Naive thymus-derived CD4-positive, alpha-beta T cell (primary cell): ENCODE data around the gene RHOXF2. TPM values are rescaled to one million over a fixed set of nuclear protein-coding genes. Genes with fewer than 3 reads are reported as not detected.
"Not testable (repeated sequence)": the region's sequence is repeated elsewhere in the genome, so short reads cannot be mapped to it uniquely, and the experiment has no call there.

Experiments used
- ATAC-seq: fragments of 150-1000 bp; cut with Tn5 transposase; 2 replicates; pipeline ENCODE4 v1.10.0; 2021; ENCODE audit warnings: mild to moderate bottlenecking, moderate library complexity
- CTCF ChIA-PET: fragments of 350-600 bp; sonication (Branson Sonifier 250); formaldehyde crosslinking; loops from one replicate; lab custom pipeline; 2021; ENCODE audit warnings: antibody characterized with exemption; lab: Charles Lee
- POLR2A ChIA-PET: fragments of 350-600 bp; sonication (Branson Sonifier 250); formaldehyde crosslinking; loops from one replicate; lab custom pipeline; 2021; ENCODE audit warnings: antibody characterized with exemption, inconsistent platforms; lab: Charles Lee
- DNase-seq, 9 donors: peaks; one replicate each; pipeline versions ENCODE4 v3.0.0 to v3.0.0-alpha.2; 2020 to 2022; ENCODE audit warnings: mixed read lengths in 1 of 9
- H3K27ac ChIP-seq: one replicate; pipeline ENCODE4 v1.7.0; 2013; ENCODE audit warnings: mild to moderate bottlenecking, low read depth, low read length, moderate library complexity
- H3K27me3 ChIP-seq, 2 donors: one replicate each; pipeline ENCODE4 v1.7.0; 2013; ENCODE audit warnings: low read length in 2 of 2, mild to moderate bottlenecking in 2 of 2, moderate library complexity in 2 of 2; ENCODE audit not compliant: control insufficient read depth in 2 of 2, insufficient read depth in 2 of 2
- H3K36me3 ChIP-seq, 3 experiments: 1 replicate in 2 of 3; 2 replicates in 1 of 3; pipeline ENCODE4 v1.7.0; 2013; ENCODE audit warnings: low read length in 3 of 3, mild to moderate bottlenecking in 3 of 3, moderate library complexity in 1 of 3; ENCODE audit not compliant: insufficient read depth in 3 of 3, control insufficient read depth in 2 of 3
- H3K4me1 ChIP-seq, 2 donors: one replicate each; pipeline ENCODE4 v1.7.0; 2013; ENCODE audit warnings: low read length in 2 of 2, mild to moderate bottlenecking in 2 of 2, moderate library complexity in 1 of 2; ENCODE audit not compliant: control insufficient read depth in 2 of 2, insufficient read depth in 2 of 2
- H3K4me3 ChIP-seq: 2 replicates; pipeline ENCODE4 v1.7.0; 2013; ENCODE audit warnings: mild to moderate bottlenecking, low read length
- H3K9me3 ChIP-seq, 3 experiments: 1 replicate in 2 of 3; 2 replicates in 1 of 3; pipeline ENCODE4 v1.7.0; 2013; ENCODE audit warnings: low read length in 3 of 3; ENCODE audit not compliant: control insufficient read depth in 2 of 3
- H3K27ac Mint-ChIP-seq, 9 donors: one replicate each; pipeline ENCODE4 v1.8.0; 2020 to 2022; ENCODE audit warnings: mixed read lengths in 9 of 9, mild to moderate bottlenecking in 8 of 9, moderate library complexity in 5 of 9, inconsistent platforms in 2 of 9
- H3K27me3 Mint-ChIP-seq, 5 donors: one replicate each; pipeline ENCODE4 v1.8.0; 2021 to 2022; ENCODE audit warnings: mixed read lengths in 5 of 5, mild to moderate bottlenecking in 1 of 5
- H3K36me3 Mint-ChIP-seq, 5 donors: one replicate each; pipeline ENCODE4 v1.8.0; 2020 to 2022; ENCODE audit warnings: mixed read lengths in 5 of 5, mild to moderate bottlenecking in 3 of 5, inconsistent platforms in 1 of 5
- H3K4me1 Mint-ChIP-seq, 7 donors: one replicate each; pipeline ENCODE4 v1.8.0; 2020 to 2022; ENCODE audit warnings: mixed read lengths in 7 of 7, mild to moderate bottlenecking in 3 of 7, inconsistent platforms in 1 of 7
- H3K4me3 Mint-ChIP-seq, 10 donors: one replicate each; pipeline ENCODE4 v1.8.0; 2020 to 2022; ENCODE audit warnings: mild to moderate bottlenecking in 10 of 10, mixed read lengths in 10 of 10, moderate library complexity in 6 of 10, inconsistent platforms in 2 of 10
- H3K9me3 Mint-ChIP-seq, 11 donors: one replicate each; pipeline ENCODE4 v1.8.0; 2020 to 2022; ENCODE audit warnings: mixed read lengths in 11 of 11, mild to moderate bottlenecking in 4 of 11, inconsistent platforms in 1 of 11, moderate library complexity in 1 of 11
- intact Hi-C, 2 donors: fragments of 100-400 bp; cut with micrococcal nuclease; formaldehyde crosslinking; loops; one replicate each; pipeline ENCODE4 v1.15.1; 2023
- polyA plus RNA-seq, 2 donors: library from polyadenylated mRNA; unstranded; fragments of 300-500 nt; fragmentation: Illumina TruSeq; gene quantifications; one replicate each; pipeline ENCODE4 v1.2.3, GENCODE V29; 2021
- total RNA-seq, 6 experiments: library from RNA in 5 of 6; stranded (reverse) in 5 of 6; gene quantifications; 1 replicate in 5 of 6; 2 replicates in 1 of 6; pipeline ENCODE4 v1.2.3 and lab custom pipeline; 2021 to 2026

The RHOXF2 gene
- total and polyA plus RNA-seq, 7 experiments from 2014 or later: 0.22 TPM; not detected in 6

- CTCF ChIA-PET, H3K27me3 ChIP-seq, H3K4me3 ChIP-seq, H3K4me1 Mint-ChIP-seq, H3K36me3 Mint-ChIP-seq, POLR2A ChIA-PET, H3K27me3 Mint-ChIP-seq, H3K27ac Mint-ChIP-seq, H3K27ac ChIP-seq, DNase-seq, H3K9me3 Mint-ChIP-seq, intact Hi-C loops, H3K9me3 ChIP-seq, H3K4me1 ChIP-seq, H3K36me3 ChIP-seq, H3K4me3 Mint-ChIP-seq, ATAC-seq: not testable (repeated sequence)
These were observed 35.3 kb downstream of the RHOXF2 start for GRCh38 chrX:120193720-120194119.

GRCh38 chrX:120195786-120196185 is 37.4 kb downstream of the RHOXF2 start:
- H3K36me3 ChIP-seq, H3K4me3 Mint-ChIP-seq, H3K4me1 ChIP-seq, intact Hi-C loops, CTCF ChIA-PET, H3K27ac Mint-ChIP-seq, H3K4me3 ChIP-seq, H3K9me3 Mint-ChIP-seq, H3K9me3 ChIP-seq, H3K36me3 Mint-ChIP-seq, H3K27me3 Mint-ChIP-seq, ATAC-seq, DNase-seq, POLR2A ChIA-PET, H3K27me3 ChIP-seq, H3K27ac ChIP-seq, H3K4me1 Mint-ChIP-seq: not testable (repeated sequence)

- H3K4me1 Mint-ChIP-seq, H3K27me3 Mint-ChIP-seq, intact Hi-C loops, POLR2A ChIA-PET, H3K36me3 ChIP-seq, H3K4me3 ChIP-seq, CTCF ChIA-PET, H3K4me1 ChIP-seq, H3K9me3 Mint-ChIP-seq, H3K4me3 Mint-ChIP-seq, H3K27me3 ChIP-seq, H3K36me3 Mint-ChIP-seq, H3K27ac ChIP-seq, H3K9me3 ChIP-seq, H3K27ac Mint-ChIP-seq, DNase-seq: not testable (repeated sequence)
- ATAC-seq: peak; percentile 41
These were observed 38.3 kb downstream of the RHOXF2 start for GRCh38 chrX:120196626-120197283.

GRCh38 chrX:120200851-120201250 is 42.4 kb downstream of the RHOXF2 start:
- peaks cover 0 to 5% (median 0%) of the 10 kb centered on the region in 5 donors for H3K36me3 Mint-ChIP-seq
- no peak overlapping the region for H3K4me3 Mint-ChIP-seq
- H3K36me3 ChIP-seq: no peaks in the 10 kb centered on the region
- no peaks in the 10 kb centered on the region for H3K9me3 Mint-ChIP-seq
- no peak overlapping the region for H3K27ac Mint-ChIP-seq
- no peak overlapping the region for H3K27ac ChIP-seq
- H3K27me3 Mint-ChIP-seq: no peaks in the 10 kb centered on the region
- H3K4me1 ChIP-seq: no peaks in the 10 kb centered on the region
- peaks cover 0 to 10% (median 2%) of the 10 kb centered on the region in 7 donors for H3K4me1 Mint-ChIP-seq
- ATAC-seq (no peak), DNase-seq (no peak)
- no peaks in the 10 kb centered on the region for H3K9me3 ChIP-seq
- no peak overlapping the region for H3K4me3 ChIP-seq
- H3K27me3 ChIP-seq: no peaks in the 10 kb centered on the region
- ChIA-PET CTCF (no interaction called here), POLR2A (interaction anchor here (0.6 kb wide), 1 partner anchor 41 kb away, joined by 3 read pairs; no protein-coding TSS in a partner anchor)
- intact Hi-C loops: no loop called here

GRCh38 chrX:120205816-120206753 is 47.7 kb downstream of the RHOXF2 start:
- no peak overlapping the region for H3K4me3 ChIP-seq
- no peaks in the 10 kb centered on the region for H3K36me3 ChIP-seq
- H3K27me3 Mint-ChIP-seq: no peaks in the 10 kb centered on the region
- H3K9me3 Mint-ChIP-seq: no peaks in the 10 kb centered on the region
- ChIA-PET POLR2A (no interaction called here), CTCF (no interaction called here)
- H3K9me3 ChIP-seq: no peaks in the 10 kb centered on the region
- DNase-seq: no peak
- no peaks in the 10 kb centered on the region for H3K4me1 ChIP-seq
- no peak overlapping the region for H3K27ac Mint-ChIP-seq
- no peaks in the 10 kb centered on the region for H3K4me1 Mint-ChIP-seq
- no peak overlapping the region for H3K4me3 Mint-ChIP-seq
- no peaks in the 10 kb centered on the region for H3K27me3 ChIP-seq
- ATAC-seq: no peak
- peaks cover 0 to 8% (median 0%) of the 10 kb centered on the region in 5 donors for H3K36me3 Mint-ChIP-seq
- intact Hi-C loops: no loop called here
- no peak overlapping the region for H3K27ac ChIP-seq

- no peaks in the 10 kb centered on the region for H3K27me3 ChIP-seq
- DNase-seq (no peak), ATAC-seq (no peak)
- POLR2A ChIA-PET: no interaction called here
- no peaks in the 10 kb centered on the region for H3K27me3 Mint-ChIP-seq
- H3K4me3 ChIP-seq: no peak overlapping the region
- H3K36me3 ChIP-seq: no peaks in the 10 kb centered on the region
- H3K4me1 ChIP-seq: no peaks in the 10 kb centered on the region
- H3K9me3 ChIP-seq: no peaks in the 10 kb centered on the region
- H3K4me3 Mint-ChIP-seq: no peak overlapping the region
- CTCF ChIA-PET: no interaction called here
- H3K9me3 Mint-ChIP-seq: no peaks in the 10 kb centered on the region
- no peaks in the 10 kb centered on the region for H3K4me1 Mint-ChIP-seq
- intact Hi-C loops: no loop called here
- H3K27ac Mint-ChIP-seq: no peak overlapping the region
- peaks cover 0 to 8% (median 0%) of the 10 kb centered on the region in 5 donors for H3K36me3 Mint-ChIP-seq
- no peak overlapping the region for H3K27ac ChIP-seq
These were observed 48.7 kb downstream of the RHOXF2 start for GRCh38 chrX:120207009-120207605.
